Uterus (tissue), 2 donors: ENCODE measurements around the gene TRIM38.

Experiments
- POLR2A ChIP-seq, 2 donors: fragments of 450-650 bp; IDR thresholded peaks; one replicate each; pipeline ENCODE4 v1.6.1; 2016; ENCODE audit warnings: antibody characterized with exemption in 2 of 2, mild to moderate bottlenecking in 1 of 2, moderate library complexity in 1 of 2
- TF ChIP-seq, protein P1 (sequence below), 4 experiments: fragments of 200-600 bp in 2 of 4; fragments of 450-650 bp in 2 of 4; sonication (generic) in 2 of 4; IDR thresholded peaks; one replicate each; pipeline ENCODE4 v1.5.1; 2016 to 2019; ENCODE audit warnings: antibody characterized with exemption in 4 of 4, mild to moderate bottlenecking in 2 of 4, moderate library complexity in 1 of 4

DNA sequence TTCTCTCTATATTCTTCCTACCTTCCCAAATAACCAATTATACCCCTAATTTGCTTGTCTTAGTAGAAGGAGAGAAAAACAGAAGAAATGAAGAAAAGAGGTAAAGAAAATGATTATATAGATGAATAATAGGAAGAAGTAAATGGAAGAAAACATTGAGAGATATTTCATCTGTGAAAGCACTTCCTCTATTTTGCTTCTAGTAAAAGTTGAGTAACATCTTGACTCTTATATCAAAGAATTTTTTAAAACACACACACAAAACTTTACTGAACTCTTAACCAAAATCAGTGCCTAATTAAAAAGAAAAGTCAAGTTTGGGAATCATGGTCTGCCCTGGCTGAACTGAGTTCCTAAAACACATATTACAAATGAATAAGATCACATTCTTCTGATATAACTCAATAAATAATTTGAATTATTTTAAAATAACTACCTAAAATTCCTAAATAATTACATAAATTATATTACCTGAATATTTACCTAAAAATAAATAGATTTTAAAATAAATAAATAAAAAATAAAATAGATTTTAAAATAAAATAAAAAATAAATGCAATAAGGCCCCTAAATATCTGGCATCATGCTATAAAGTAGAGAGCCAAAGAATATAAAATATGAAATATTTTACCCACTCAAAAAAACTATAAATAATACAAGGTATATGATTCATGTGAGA, 40.9 kb upstream of the TRIM38 start:
- TF ChIP-seq, protein P1, sequence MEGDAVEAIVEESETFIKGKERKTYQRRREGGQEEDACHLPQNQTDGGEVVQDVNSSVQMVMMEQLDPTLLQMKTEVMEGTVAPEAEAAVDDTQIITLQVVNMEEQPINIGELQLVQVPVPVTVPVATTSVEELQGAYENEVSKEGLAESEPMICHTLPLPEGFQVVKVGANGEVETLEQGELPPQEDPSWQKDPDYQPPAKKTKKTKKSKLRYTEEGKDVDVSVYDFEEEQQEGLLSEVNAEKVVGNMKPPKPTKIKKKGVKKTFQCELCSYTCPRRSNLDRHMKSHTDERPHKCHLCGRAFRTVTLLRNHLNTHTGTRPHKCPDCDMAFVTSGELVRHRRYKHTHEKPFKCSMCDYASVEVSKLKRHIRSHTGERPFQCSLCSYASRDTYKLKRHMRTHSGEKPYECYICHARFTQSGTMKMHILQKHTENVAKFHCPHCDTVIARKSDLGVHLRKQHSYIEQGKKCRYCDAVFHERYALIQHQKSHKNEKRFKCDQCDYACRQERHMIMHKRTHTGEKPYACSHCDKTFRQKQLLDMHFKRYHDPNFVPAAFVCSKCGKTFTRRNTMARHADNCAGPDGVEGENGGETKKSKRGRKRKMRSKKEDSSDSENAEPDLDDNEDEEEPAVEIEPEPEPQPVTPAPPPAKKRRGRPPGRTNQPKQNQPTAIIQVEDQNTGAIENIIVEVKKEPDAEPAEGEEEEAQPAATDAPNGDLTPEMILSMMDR (IDR thresholded peaks at IDR 0.05), result no peak
- TF ChIP-seq POLR2A (IDR thresholded peaks at IDR 0.05), result no peak
